Lower leg skin (tissue), 4 donors: ENCODE data around the gene BRD4. TPM values are rescaled to one million over a fixed set of nuclear protein-coding genes. Genes with fewer than 3 reads are reported as not detected.
A peak's percentile ranks its signal among the peaks of the same experiment; 100 is the strongest.

Source experiments
- DNase-seq, 2 donors: peaks; one replicate each; pipeline ENCODE4 v3.0.0-alpha.2; 2019; ENCODE audit warnings: low spot score in 2 of 2
- H3K4me3 ChIP-seq: fragments of 200-600 bp; sonication (generic); 2 replicates; pipeline ENCODE4 v1.5.1; 2017; ENCODE audit warnings: mild to moderate bottlenecking, low read depth; ENCODE audit not compliant: poor library complexity, severe bottlenecking
- CTCF ChIP-seq, 3 donors: fragments of 450-650 bp; IDR thresholded peaks; one replicate each; pipeline ENCODE4 v1.5.1; 2016; ENCODE audit warnings: antibody characterized with exemption in 3 of 3, mild to moderate bottlenecking in 3 of 3, moderate library complexity in 2 of 3
- POLR2A ChIP-seq, 2 donors: fragments of 450-650 bp; IDR thresholded peaks; one replicate each; pipeline ENCODE4 v1.6.1; 2016 to 2017; ENCODE audit warnings: antibody characterized with exemption in 2 of 2, mild to moderate bottlenecking in 1 of 2, moderate library complexity in 1 of 2
- WGBS, 2 donors: methylation state at CpG; one replicate each; pipeline ENCODE4 v1.1.5; 2018; 5-methylcytosine and 5-hydroxymethylcytosine counted together
- intact Hi-C: fragments of 100-400 bp; cut with DNase I; formaldehyde crosslinking; loops from one replicate; pipeline ENCODE4 v1.15.0; 2023; ENCODE audit warnings: low total_unique reads
- total RNA-seq, 4 donors: library from RNA; depleted of rRNA; stranded (reverse); fragments of >200 nt; gene quantifications; one replicate each; pipeline ENCODE4 v1.1.0, GENCODE V29; 2016

BRD4 gene
- total RNA-seq, 4 donors from 2014 or later, result 34.8 to 78.6 (median 49.2) TPM

DNA sequence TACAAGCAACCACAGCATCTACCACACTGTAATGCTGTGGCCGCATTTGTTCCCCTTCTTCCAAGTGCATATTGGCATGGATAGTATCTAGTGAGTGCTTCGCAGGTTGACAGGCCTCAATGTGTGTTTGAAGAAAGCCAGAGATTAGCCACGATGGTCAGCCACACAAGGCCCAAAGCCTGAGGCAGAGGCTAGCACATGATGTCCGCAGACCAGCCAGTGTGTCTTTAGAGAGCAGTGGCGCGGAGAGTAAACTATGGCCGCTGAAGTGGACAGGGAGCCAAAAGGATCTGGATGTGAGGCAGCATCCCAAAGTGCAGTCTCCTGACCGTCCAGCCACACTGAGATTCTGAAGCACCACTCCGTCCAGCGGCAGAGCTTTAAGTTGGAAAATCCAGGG lies 36.0 kb downstream of the BRD4 start:
- no peak for DNase-seq
- intact Hi-C loops, result no loop called here
- 76 to 84% methylated on average over 10 of the region's 10 CpGs for WGBS, 2 donors
- TF ChIP-seq CTCF (IDR thresholded peaks at IDR 0.05), result no peak
- TF ChIP-seq POLR2A (IDR thresholded peaks at IDR 0.05), result no peak
- H3K4me3 ChIP-seq, result no peak overlapping the region

DNA sequence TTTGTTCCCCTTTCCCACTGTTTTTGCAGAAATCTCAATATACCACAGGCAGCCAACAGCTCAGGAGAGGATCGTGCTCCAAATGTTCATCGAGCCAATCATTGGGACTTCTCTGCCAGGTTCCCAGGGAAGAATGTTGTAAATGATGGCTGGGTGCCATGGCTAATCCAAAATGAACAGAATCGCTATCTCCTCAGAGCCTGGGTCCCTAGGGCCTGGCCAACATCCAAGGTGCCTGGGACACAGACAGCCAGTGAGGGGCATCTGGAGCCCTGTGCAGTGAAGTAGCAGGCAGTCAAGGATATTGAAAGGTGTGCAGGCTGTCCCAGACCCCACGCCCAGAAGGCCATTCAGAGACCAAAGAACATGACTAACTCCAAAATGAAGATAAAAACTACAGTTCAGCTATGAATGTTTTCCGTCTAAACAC lies 37.8 kb downstream of the BRD4 start:
- H3K4me3 ChIP-seq, result no peak overlapping the region
- 41% methylated on average over 5 of the region's 5 CpGs for WGBS, 2 donors
- TF ChIP-seq CTCF (IDR thresholded peaks at IDR 0.05), result no peak
- TF ChIP-seq POLR2A (IDR thresholded peaks at IDR 0.05), result no peak
- intact Hi-C loops, result no loop called here
- peak in 1 of 2 donors; percentile 28 for DNase-seq

DNA sequence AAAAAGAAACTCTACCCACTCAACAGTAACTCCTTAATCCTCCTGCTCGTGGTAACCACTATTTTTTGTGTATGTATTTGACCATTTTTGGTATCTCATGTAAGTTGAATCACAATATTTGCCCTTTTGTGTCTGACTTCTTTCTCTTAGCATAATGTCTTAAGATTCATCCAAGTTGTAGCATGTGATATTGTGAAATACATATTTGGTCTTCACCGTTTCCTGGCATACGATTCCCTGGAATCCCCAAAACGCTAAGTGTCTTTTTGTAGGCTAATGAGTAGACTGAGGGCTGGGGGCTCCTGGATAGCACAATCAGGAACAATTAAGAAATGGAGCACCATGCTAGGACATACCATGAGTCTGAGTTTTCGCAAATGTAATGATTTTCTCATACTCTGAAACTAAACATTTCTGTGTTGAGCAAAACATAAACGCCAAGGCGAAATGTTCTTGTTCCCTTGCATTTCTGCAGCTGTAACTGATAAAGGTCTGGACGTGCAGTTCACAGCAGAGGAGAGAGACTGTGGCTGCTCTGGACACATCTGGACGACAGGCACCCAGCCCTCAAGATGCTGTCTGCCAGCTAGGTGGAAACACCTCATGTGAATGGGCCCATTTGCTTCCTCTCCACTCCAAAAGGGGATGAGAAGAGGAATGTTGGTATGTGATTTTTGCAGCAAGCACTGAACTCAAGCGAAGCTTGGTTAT lies 38.4 kb downstream of the BRD4 start:
- no peak overlapping the region for H3K4me3 ChIP-seq
- WGBS, 2 donors, result 34 to 42% methylated on average over 10 of the region's 10 CpGs
- intact Hi-C loops, result no loop called here

DNA sequence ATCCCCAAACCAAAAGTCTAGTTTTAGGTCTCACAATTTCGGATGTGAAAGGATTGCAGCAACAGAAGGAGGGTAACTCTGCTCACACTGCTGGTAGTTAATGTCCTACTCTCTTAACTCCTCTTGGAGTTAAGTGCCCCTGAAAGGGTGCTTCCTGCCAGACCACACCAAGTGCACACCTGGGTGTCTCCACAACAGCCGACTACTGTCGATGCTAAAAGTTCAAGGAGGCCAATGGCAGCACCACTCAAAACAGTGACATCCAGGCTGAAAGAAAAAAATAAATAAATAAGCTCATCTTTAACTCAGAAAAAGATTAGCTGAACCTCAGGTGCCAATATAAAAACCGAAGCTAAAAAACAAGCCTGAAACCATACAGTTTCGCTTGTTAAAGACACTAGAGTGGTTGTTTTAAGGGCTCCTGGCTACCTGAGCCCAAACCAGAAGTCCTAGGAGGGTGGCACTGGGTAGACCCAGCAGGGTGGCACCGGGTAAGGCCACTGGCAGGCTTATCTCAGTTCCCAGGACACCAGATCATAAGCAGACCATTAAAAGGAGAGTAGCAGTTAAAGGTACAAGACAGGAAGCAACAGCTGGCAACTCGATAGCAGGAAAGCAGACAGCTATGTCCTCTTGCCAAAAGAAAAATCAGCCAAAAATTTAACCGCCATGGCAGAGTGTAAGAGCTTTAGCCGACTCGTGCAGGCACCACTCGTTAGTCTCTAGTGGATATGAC lies 39.3 kb downstream of the BRD4 start:
- 21 to 25% methylated on average over 11 of the region's 11 CpGs for WGBS, 2 donors
- TF ChIP-seq CTCF (IDR thresholded peaks at IDR 0.05) (no peak), POLR2A (IDR thresholded peaks at IDR 0.05) (no peak)
- DNase-seq, result no peak
- no peak overlapping the region for H3K4me3 ChIP-seq
- intact Hi-C loops, result no loop called here

More for the DNA sequence above, 38.4 kb downstream of the BRD4 start:
- no peak for DNase-seq
- TF ChIP-seq POLR2A (IDR thresholded peaks at IDR 0.05), result no peak
- TF ChIP-seq CTCF (IDR thresholded peaks at IDR 0.05), result no peak

DNA sequence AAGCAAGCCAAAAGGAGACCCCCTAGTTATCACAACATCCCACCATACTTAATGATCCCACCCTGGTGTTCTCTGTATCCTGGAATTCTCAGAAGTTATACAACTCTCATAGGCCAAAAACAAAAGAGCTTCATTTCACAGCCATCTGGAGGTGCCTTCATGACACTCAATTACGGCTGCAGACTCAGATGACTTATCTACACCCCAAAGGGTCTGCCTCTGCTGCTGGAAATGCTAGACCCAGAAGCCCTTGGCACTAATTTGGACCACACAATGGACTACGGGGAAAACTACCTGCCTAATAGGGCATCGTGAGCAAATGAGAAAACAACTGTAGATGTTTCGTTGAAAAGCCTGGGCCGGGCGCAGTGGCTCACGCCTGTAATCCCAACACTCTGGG lies 40.2 kb downstream of the BRD4 start:
- DNase-seq, result no peak
- H3K4me3 ChIP-seq, result no peak overlapping the region
- intact Hi-C loops, result no loop called here
- WGBS, 2 donors, result 92 to 94% methylated on average over 7 of the region's 7 CpGs
- TF ChIP-seq CTCF (IDR thresholded peaks at IDR 0.05) (no peak), POLR2A (IDR thresholded peaks at IDR 0.05) (no peak)
